Tibial nerve (tissue), 4 donors: ENCODE measurements around the gene TM9SF3. TPM values are rescaled to one million over a fixed set of nuclear protein-coding genes. Genes with fewer than 3 reads are reported as not detected.

Experiments
- DNase-seq, 2 donors: peaks; one replicate each; pipeline ENCODE4 v3.0.0-alpha.2; 2019; ENCODE audit warnings: low spot score in 2 of 2
- H3K27ac ChIP-seq, 4 donors: fragments of 200-600 bp; sonication (generic) in 3 of 4; one replicate each; pipeline ENCODE4 v1.5.1; 2017 to 2019; ENCODE audit warnings: mild to moderate bottlenecking in 1 of 4
- H3K27me3 ChIP-seq, 2 donors: fragments of 200-600 bp; sonication (generic) in 1 of 2; one replicate each; pipeline versions ENCODE4 v1.5.1 to v1.6.0; 2017 to 2019
- H3K36me3 ChIP-seq, 3 donors: fragments of 200-600 bp; sonication (generic); one replicate each; pipeline ENCODE4 v1.5.1; 2018 to 2019
- H3K4me1 ChIP-seq, 4 donors: fragments of 200-600 bp; sonication (generic) in 3 of 4; one replicate each; pipeline ENCODE4 v1.5.1; 2017 to 2019
- H3K4me3 ChIP-seq, 4 donors: fragments of 200-600 bp; sonication (generic) in 3 of 4; one replicate each; pipeline ENCODE4 v1.5.1; 2017 to 2019; ENCODE audit warnings: mild to moderate bottlenecking in 1 of 4, moderate library complexity in 1 of 4
- H3K9me3 ChIP-seq, 4 donors: fragments of 200-600 bp; sonication (generic) in 3 of 4; one replicate each; pipeline ENCODE4 v1.5.1; 2017 to 2019
- EP300 ChIP-seq, 2 donors: sonication (generic); formaldehyde crosslinking; IDR thresholded peaks; one replicate each; pipeline ENCODE4 v1.6.1; 2017; ENCODE audit warnings: antibody characterized with exemption in 2 of 2, mild to moderate bottlenecking in 1 of 2
- POLR2A ChIP-seq, 2 donors: fragments of 450-650 bp; IDR thresholded peaks; one replicate each; pipeline ENCODE4 v1.6.1; 2017; ENCODE audit warnings: antibody characterized with exemption in 2 of 2, mild to moderate bottlenecking in 2 of 2, moderate library complexity in 2 of 2
- WGBS, 2 donors: methylation state at CpG; one replicate each; pipeline ENCODE4 v1.1.5; 2018; 5-methylcytosine and 5-hydroxymethylcytosine counted together
- total RNA-seq, 4 donors: library from RNA; depleted of rRNA; stranded (reverse); fragments of >200 nt; gene quantifications; one replicate each; pipeline ENCODE4 v1.1.0, GENCODE V29; 2016
- TF ChIP-seq, protein P1 (sequence below), 5 experiments: fragments of 200-600 bp in 3 of 5; fragments of 450-650 bp in 2 of 5; sonication (generic) in 3 of 5; IDR thresholded peaks; one replicate each; pipeline ENCODE4 v1.5.1; 2016 to 2019; ENCODE audit warnings: antibody characterized with exemption in 5 of 5, mild to moderate bottlenecking in 3 of 5, moderate library complexity in 2 of 5

Gene TM9SF3
- total RNA-seq, 4 donors from 2014 or later = 79.5 to 98.8 (median 90.2) TPM

DNA sequence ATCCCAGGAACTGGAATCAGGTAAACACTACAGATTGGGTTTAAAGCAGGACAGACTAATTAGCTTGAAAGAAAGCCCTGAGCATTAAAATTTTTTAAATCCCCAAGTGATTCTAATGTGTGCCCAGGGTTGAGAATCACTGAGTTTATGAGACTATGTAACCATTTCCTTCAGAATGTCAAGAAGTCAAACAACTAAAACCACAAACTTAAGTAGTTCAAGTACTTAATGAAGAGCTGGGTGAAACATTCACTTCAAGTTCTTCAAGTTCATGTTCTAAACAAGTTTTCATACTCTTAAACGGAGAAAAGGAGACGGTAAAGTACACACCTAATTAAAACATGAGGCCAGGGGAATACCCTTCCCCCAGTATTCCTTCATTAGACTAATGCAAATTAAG is 44.9 kb downstream of the TM9SF3 start:
- no peak overlapping the region for H3K4me3 ChIP-seq
- DNase-seq = no peak
- 88% methylated on average over 2 of the region's 2 CpGs for WGBS, 2 donors
- H3K36me3 ChIP-seq = peaks cover 0 to 60% (median 3%) of the 10 kb centered on the region in 3 donors
- no peaks in the 10 kb centered on the region for H3K4me1 ChIP-seq
- TF ChIP-seq POLR2A (IDR thresholded peaks at IDR 0.05) (no peak), EP300 (IDR thresholded peaks at IDR 0.05) (no peak)
- TF ChIP-seq, protein P1, sequence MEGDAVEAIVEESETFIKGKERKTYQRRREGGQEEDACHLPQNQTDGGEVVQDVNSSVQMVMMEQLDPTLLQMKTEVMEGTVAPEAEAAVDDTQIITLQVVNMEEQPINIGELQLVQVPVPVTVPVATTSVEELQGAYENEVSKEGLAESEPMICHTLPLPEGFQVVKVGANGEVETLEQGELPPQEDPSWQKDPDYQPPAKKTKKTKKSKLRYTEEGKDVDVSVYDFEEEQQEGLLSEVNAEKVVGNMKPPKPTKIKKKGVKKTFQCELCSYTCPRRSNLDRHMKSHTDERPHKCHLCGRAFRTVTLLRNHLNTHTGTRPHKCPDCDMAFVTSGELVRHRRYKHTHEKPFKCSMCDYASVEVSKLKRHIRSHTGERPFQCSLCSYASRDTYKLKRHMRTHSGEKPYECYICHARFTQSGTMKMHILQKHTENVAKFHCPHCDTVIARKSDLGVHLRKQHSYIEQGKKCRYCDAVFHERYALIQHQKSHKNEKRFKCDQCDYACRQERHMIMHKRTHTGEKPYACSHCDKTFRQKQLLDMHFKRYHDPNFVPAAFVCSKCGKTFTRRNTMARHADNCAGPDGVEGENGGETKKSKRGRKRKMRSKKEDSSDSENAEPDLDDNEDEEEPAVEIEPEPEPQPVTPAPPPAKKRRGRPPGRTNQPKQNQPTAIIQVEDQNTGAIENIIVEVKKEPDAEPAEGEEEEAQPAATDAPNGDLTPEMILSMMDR (IDR thresholded peaks at IDR 0.05) = no peak
- H3K9me3 ChIP-seq = no peaks in the 10 kb centered on the region
- H3K27ac ChIP-seq = no peak overlapping the region
- no peaks in the 10 kb centered on the region for H3K27me3 ChIP-seq

GRCh38 chr10:96540240-96540639 is 46.6 kb downstream of the TM9SF3 start:
- H3K27me3 ChIP-seq = no peaks in the 10 kb centered on the region
- H3K36me3 ChIP-seq = peaks cover 0 to 45% (median 3%) of the 10 kb centered on the region in 3 donors
- DNase-seq = no peak
- TF ChIP-seq POLR2A (IDR thresholded peaks at IDR 0.05) (no peak), EP300 (IDR thresholded peaks at IDR 0.05) (no peak)
- TF ChIP-seq, protein P1 (IDR thresholded peaks at IDR 0.05) = no peak
- H3K27ac ChIP-seq = no peak overlapping the region
- H3K4me1 ChIP-seq = no peaks in the 10 kb centered on the region
- WGBS, 2 donors = 93 to 98% methylated on average over 3 of the region's 3 CpGs
- H3K4me3 ChIP-seq = no peak overlapping the region
- H3K9me3 ChIP-seq = no peaks in the 10 kb centered on the region

- no peaks in the 10 kb centered on the region for H3K27me3 ChIP-seq
- H3K9me3 ChIP-seq = no peaks in the 10 kb centered on the region
- no peak overlapping the region for H3K27ac ChIP-seq
- peaks cover 0 to 42% (median 2%) of the 10 kb centered on the region in 3 donors for H3K36me3 ChIP-seq
- H3K4me3 ChIP-seq = no peak overlapping the region
- 92 to 100% methylated on average over 1 of the region's 1 CpG for WGBS, 2 donors
- no peak for TF ChIP-seq EP300 (IDR thresholded peaks at IDR 0.05)
- TF ChIP-seq, protein P1 (IDR thresholded peaks at IDR 0.05) = no peak
- TF ChIP-seq POLR2A (IDR thresholded peaks at IDR 0.05) = no peak
- H3K4me1 ChIP-seq = no peaks in the 10 kb centered on the region
- DNase-seq = no peak
Measured at GRCh38 chr10:96538683-96539082, 48.1 kb downstream of the TM9SF3 start.

GRCh38 chr10:96536129-96536528 is 50.7 kb downstream of the TM9SF3 start:
- Histone ChIP-seq H3K4me1 (no peaks in the 10 kb centered on the region), H3K4me3 (no peak overlapping the region), H3K9me3 (no peaks in the 10 kb centered on the region), H3K27ac (no peak overlapping the region), H3K27me3 (no peaks in the 10 kb centered on the region), H3K36me3 (peaks cover 0 to 39% (median 0%) of the 10 kb centered on the region in 3 donors)
- 88 to 96% methylated on average over 1 of the region's 1 CpG for WGBS, 2 donors
- no peak for DNase-seq
- TF ChIP-seq, protein P1 (IDR thresholded peaks at IDR 0.05) = no peak
- no peak for TF ChIP-seq EP300 (IDR thresholded peaks at IDR 0.05)
- TF ChIP-seq POLR2A (IDR thresholded peaks at IDR 0.05) = no peak

DNA sequence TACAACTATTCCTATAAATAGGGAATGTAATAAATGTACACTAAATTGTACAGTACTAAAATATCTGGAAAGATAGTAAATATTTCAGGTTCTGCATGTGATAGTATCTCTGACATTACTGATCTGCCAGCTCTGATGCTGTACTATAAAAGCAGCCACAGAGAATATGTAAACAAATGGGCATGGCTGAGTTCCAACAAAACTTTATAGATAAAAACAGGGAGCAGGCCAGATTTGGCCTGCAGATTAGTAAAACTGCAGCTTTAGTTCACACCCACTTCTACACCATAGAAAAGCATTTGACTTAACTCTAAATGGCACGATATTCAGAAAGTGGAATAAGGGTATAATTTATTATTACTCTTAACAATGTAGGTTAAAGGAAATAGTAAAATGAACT is 54.3 kb downstream of the TM9SF3 start:
- Histone ChIP-seq H3K27me3 (no peaks in the 10 kb centered on the region), H3K27ac (no peak overlapping the region), H3K4me3 (no peak overlapping the region), H3K4me1 (no peaks in the 10 kb centered on the region), H3K36me3 (peaks cover 0 to 40% (median 5%) of the 10 kb centered on the region in 3 donors), H3K9me3 (no peaks in the 10 kb centered on the region)
- TF ChIP-seq POLR2A (IDR thresholded peaks at IDR 0.05) (no peak), EP300 (IDR thresholded peaks at IDR 0.05) (no peak)
- TF ChIP-seq, protein P1 (IDR thresholded peaks at IDR 0.05) = no peak
- DNase-seq = no peak
- WGBS, 2 donors = 41 to 45% methylated on average over 1 of the region's 1 CpG
